ENCODE results near the gene APLN. TPM values are rescaled to one million over a fixed set of nuclear protein-coding genes. Genes with fewer than 3 reads are reported as not detected.

The APLN gene
- total RNA-seq, 1 donor from 2014 or later, result 7.9 TPM

GRCh38 chrX:129614481-129615255 is 40.1 kb downstream of the APLN start:
- DNase-seq (no peak), ATAC-seq (no peak)
- intact Hi-C loops (cut with DNase I), result no loop called here
- Histone ChIP-seq H3K36me3 (no peaks in the 10 kb centered on the region), H3K27ac (no peak overlapping the region), H3K27me3 (no peaks in the 10 kb centered on the region), H3K4me1 (no peaks in the 10 kb centered on the region), H3K9me3 (no peaks in the 10 kb centered on the region), H3K4me3 (no peak overlapping the region)
- no peak for TF ChIP-seq CTCF (IDR thresholded peaks at IDR 0.05)

GRCh38 chrX:129613596-129613995 is 41.2 kb downstream of the APLN start:
- ATAC-seq (no peak), DNase-seq (no peak)
- H3K36me3 ChIP-seq, result no peaks in the 10 kb centered on the region
- intact Hi-C loops (cut with DNase I), result no loop called here
- H3K4me3 ChIP-seq, result no peak overlapping the region
- no peak for TF ChIP-seq CTCF (IDR thresholded peaks at IDR 0.05)
- no peaks in the 10 kb centered on the region for H3K4me1 ChIP-seq
- no peaks in the 10 kb centered on the region for H3K9me3 ChIP-seq
- H3K27ac ChIP-seq, result no peak overlapping the region
- H3K27me3 ChIP-seq, result no peaks in the 10 kb centered on the region

GRCh38 chrX:129612396-129612795 is 42.4 kb downstream of the APLN start:
- no peak for ATAC-seq
- no peaks in the 10 kb centered on the region for H3K27me3 ChIP-seq
- no peaks in the 10 kb centered on the region for H3K36me3 ChIP-seq
- no peak overlapping the region for H3K27ac ChIP-seq
- no peak for TF ChIP-seq CTCF (IDR thresholded peaks at IDR 0.05)
- intact Hi-C loops (cut with DNase I), result no loop called here
- no peaks in the 10 kb centered on the region for H3K4me1 ChIP-seq
- DNase-seq, result no peak
- no peaks in the 10 kb centered on the region for H3K9me3 ChIP-seq
- no peak overlapping the region for H3K4me3 ChIP-seq

GRCh38 chrX:129609395-129609794 is 45.4 kb downstream of the APLN start:
- no peak for TF ChIP-seq CTCF (IDR thresholded peaks at IDR 0.05)
- H3K36me3 ChIP-seq, result no peaks in the 10 kb centered on the region
- no peak for DNase-seq
- no peak overlapping the region for H3K4me3 ChIP-seq
- H3K9me3 ChIP-seq, result no peaks in the 10 kb centered on the region
- intact Hi-C loops (cut with DNase I), result loop anchor here (10.0 kb wide), 1 partner anchor 115 kb away; no protein-coding TSS in a partner anchor
- peaks cover 2% of the 10 kb centered on the region for H3K4me1 ChIP-seq
- H3K27ac ChIP-seq, result no peak overlapping the region
- no peak for ATAC-seq
- H3K27me3 ChIP-seq, result no peaks in the 10 kb centered on the region

- DNase-seq (no peak), ATAC-seq (no peak)
- no peak overlapping the region for H3K4me3 ChIP-seq
- H3K9me3 ChIP-seq, result no peaks in the 10 kb centered on the region
- H3K36me3 ChIP-seq, result no peaks in the 10 kb centered on the region
- TF ChIP-seq CTCF (IDR thresholded peaks at IDR 0.05), result no peak
- H3K4me1 ChIP-seq, result peaks cover 5% of the 10 kb centered on the region
- no peak overlapping the region for H3K27ac ChIP-seq
- H3K27me3 ChIP-seq, result no peaks in the 10 kb centered on the region
- intact Hi-C loops (cut with DNase I), result loop anchor here (10.0 kb wide), 1 partner anchor 116 kb away; no protein-coding TSS in a partner anchor
These were observed 46.3 kb downstream of the APLN start for GRCh38 chrX:129608496-129608895.

Data from upper lobe of right lung (tissue), 1 donor.